Heart left ventricle (tissue), 16 donors: Measurements from ENCODE around the gene DAAM2. TPM values are rescaled to one million over a fixed set of nuclear protein-coding genes. Genes with fewer than 3 reads are reported as not detected.

Experiments
- ATAC-seq, 4 donors: fragments of 200-7000 bp; cut with Tn5 transposase; one replicate each; pipeline ENCODE4 v1.9.1; 2020 to 2022; ENCODE audit warnings: moderate library complexity in 4 of 4, mild to moderate bottlenecking in 3 of 4, moderate number of reproducible peaks in 1 of 4
- DNase-seq, 5 donors: peaks; one replicate each; pipeline ENCODE4 v3.0.0-alpha.2; 2020
- H3K27ac ChIP-seq, 12 donors: fragments of 200-600 bp; sonication (generic) in 4 of 12; one replicate each; pipeline versions ENCODE4 v1.5.0 to v1.8.0; 2016 to 2022; ENCODE audit warnings: mild to moderate bottlenecking in 2 of 12
- H3K27me3 ChIP-seq, 9 donors: fragments of 200-600 bp; sonication (generic) in 2 of 9; one replicate each; pipeline versions ENCODE4 v1.5.1 to v1.8.0; 2016 to 2022; ENCODE audit warnings: mild to moderate bottlenecking in 3 of 9
- H3K36me3 ChIP-seq, 9 donors: fragments of 200-600 bp; sonication (generic) in 2 of 9; one replicate each; pipeline versions ENCODE4 v1.5.0 to v1.8.0; 2018 to 2022; ENCODE audit warnings: mild to moderate bottlenecking in 2 of 9
- H3K4me1 ChIP-seq, 12 donors: fragments of 200-600 bp; sonication (generic) in 4 of 12; one replicate each; pipeline versions ENCODE4 v1.5.0 to v1.8.0; 2016 to 2022; ENCODE audit warnings: mild to moderate bottlenecking in 3 of 12
- H3K4me3 ChIP-seq, 12 donors: fragments of 200-600 bp; sonication (generic) in 4 of 12; one replicate each; pipeline versions ENCODE4 v1.5.0 to v1.8.0; 2017 to 2022; ENCODE audit warnings: mild to moderate bottlenecking in 9 of 12, moderate library complexity in 4 of 12
- H3K9me3 ChIP-seq, 12 donors: fragments of 200-600 bp; sonication (generic) in 4 of 12; one replicate each; pipeline versions ENCODE4 v1.5.0 to v1.8.0; 2016 to 2022; ENCODE audit warnings: mild to moderate bottlenecking in 1 of 12
- CTCF ChIP-seq, 12 donors: fragments of 200-600 bp; sonication (generic) in 4 of 12; IDR thresholded peaks; one replicate each; pipeline versions ENCODE4 v1.5.0 to v1.8.0; 2018 to 2022; ENCODE audit warnings: antibody characterized with exemption in 12 of 12, mild to moderate bottlenecking in 5 of 12
- POLR2A ChIP-seq, 2 donors: fragments of 450-650 bp; IDR thresholded peaks; one replicate each; pipeline ENCODE4 v1.6.1; 2017; ENCODE audit warnings: antibody characterized with exemption in 2 of 2, mild to moderate bottlenecking in 2 of 2, moderate library complexity in 2 of 2
- WGBS, 4 donors: extraction: QIAGEN DNeasy Blood & Tissue Kit in 2 of 4; methylation state at CpG; one replicate each; pipeline versions ENCODE4 v1.1.5 to v1.1.7; 2013 to 2018; 5-methylcytosine and 5-hydroxymethylcytosine counted together
- intact Hi-C, 10 donors: fragments of 100-400 bp; cut with DNase I; formaldehyde crosslinking; loops; one replicate each; pipeline versions ENCODE4 v1.11.1 to v1.14.2; 2022
- polyA plus RNA-seq, 2 donors: library from polyadenylated mRNA; stranded (reverse); fragments of 200-250 nt; gene quantifications; one replicate each; pipeline ENCODE4 v1.2.3, GENCODE V29; 2013
- total RNA-seq, 9 donors: library from RNA; depleted of rRNA in 2 of 9; stranded (reverse); fragments of >200 nt in 2 of 9; fragmentation: NEBNext Ultra II Directional in 3 of 9; extraction: Animal tissue kit (Norgen Biotek cat#: 25700) in 3 of 9; gene quantifications; one replicate each; pipeline versions ENCODE4 v1.1.0 to v1.2.4, GENCODE V29; 2016 to 2023
- donor health status: ischemic (EF 13 %, LVEDD 7.1; RV severe dilation, severe dysfunction).
- donor health status: healthy with polysubstance abuse.
- donor health status: DM: no; HTN: yes; CAD: no.
- donor health status: DM: no; HTN: no; CAD: no.
- donor health status: ischemic (EF 25% LVEDD 6.9; RV normal size, moderate dysfunction).
- donor health status: ischemic (EF 25% LVEDD 5.7; RV mildly dilated, moderate dysfunction).
- donor health status: healthy.
- donor health status: DM: yes; HTN: yes; CAD: no.
- donor health status: ischemic (EF 35%, LVEDD 5.7; RV mildly dilated, moderate dysfunction).
- donor health status: nonischemic (EF 11% LVEDD 7.7; RV severe dilation, severe dysfunction).
- donor health status: DM: yes; HTN: yes; CAD: no.
- donor health status: PGD.
- donor health status: ischemic (EF 29% LVEDD 5.4; RV normal size, mild dysfunction).
- donor health status: nonischemic (EF 23%, LVEDD 6.1; RV moderate dilation, normal function).

DAAM2 gene
- total and polyA plus RNA-seq, 11 donors, result 6.4 to 20.9 (median 13.6) TPM

GRCh38 chr6:39777218-39777617 is 15.0 kb upstream of the DAAM2 start:
- Histone ChIP-seq H3K9me3 (no peaks in the 10 kb centered on the region), H3K36me3 (no peaks in the 10 kb centered on the region), H3K27ac (peak overlapping the region in 2 of 12 donors; percentile 29 to 32), H3K4me1 (peaks cover 0 to 12% (median 6%) of the 10 kb centered on the region in 12 donors), H3K27me3 (no peaks in the 10 kb centered on the region), H3K4me3 (no peak overlapping the region)
- TF ChIP-seq POLR2A (IDR thresholded peaks at IDR 0.05), result no peak
- TF ChIP-seq CTCF (IDR thresholded peaks at IDR 0.05), result no peak
- WGBS, 4 donors, result 55 to 70% (median 64%) methylated on average over 9 to 10 of the region's 10 CpGs
- ATAC-seq, result peak in 1 of 4 donors; percentile 34
- no peak for DNase-seq
- intact Hi-C loops, result no loop called here

DNA sequence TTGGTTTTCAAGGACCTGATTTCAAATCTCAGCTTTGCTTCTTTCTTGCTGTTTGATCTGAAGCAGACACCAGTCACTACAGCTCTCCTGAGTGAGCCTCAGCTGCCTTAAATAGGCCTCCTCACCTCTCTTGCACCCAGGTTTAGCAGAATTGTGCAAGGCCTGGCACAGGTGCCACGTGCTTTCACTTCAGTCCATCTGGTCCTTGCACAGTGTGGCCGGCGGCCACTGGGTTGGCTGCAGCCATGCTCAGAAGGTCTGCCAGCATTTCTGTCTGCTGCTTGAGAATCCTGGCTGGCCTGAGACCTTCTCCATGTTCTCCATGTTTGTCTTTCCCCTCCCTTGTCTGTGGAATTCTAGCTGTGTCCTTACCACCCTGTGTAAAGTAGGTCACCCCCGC is 14.5 kb upstream of the DAAM2 start:
- Histone ChIP-seq H3K9me3 (peaks cover 0 to 3% (median 0%) of the 10 kb centered on the region in 12 donors), H3K36me3 (no peaks in the 10 kb centered on the region), H3K4me1 (peaks cover 0 to 12% (median 6%) of the 10 kb centered on the region in 12 donors), H3K27me3 (no peaks in the 10 kb centered on the region), H3K27ac (peak overlapping the region in 2 of 12 donors; percentile 29 to 32), H3K4me3 (no peak overlapping the region)
- TF ChIP-seq CTCF (IDR thresholded peaks at IDR 0.05), result no peak
- 51 to 85% (median 69%) methylated on average over 1 to 4 of the region's 4 CpGs for WGBS, 4 donors
- intact Hi-C loops, result no loop called here
- DNase-seq (peak in 2 of 5 donors; percentile 41 to 52), ATAC-seq (peak; percentile 37 to 90 (median 76))

DNA sequence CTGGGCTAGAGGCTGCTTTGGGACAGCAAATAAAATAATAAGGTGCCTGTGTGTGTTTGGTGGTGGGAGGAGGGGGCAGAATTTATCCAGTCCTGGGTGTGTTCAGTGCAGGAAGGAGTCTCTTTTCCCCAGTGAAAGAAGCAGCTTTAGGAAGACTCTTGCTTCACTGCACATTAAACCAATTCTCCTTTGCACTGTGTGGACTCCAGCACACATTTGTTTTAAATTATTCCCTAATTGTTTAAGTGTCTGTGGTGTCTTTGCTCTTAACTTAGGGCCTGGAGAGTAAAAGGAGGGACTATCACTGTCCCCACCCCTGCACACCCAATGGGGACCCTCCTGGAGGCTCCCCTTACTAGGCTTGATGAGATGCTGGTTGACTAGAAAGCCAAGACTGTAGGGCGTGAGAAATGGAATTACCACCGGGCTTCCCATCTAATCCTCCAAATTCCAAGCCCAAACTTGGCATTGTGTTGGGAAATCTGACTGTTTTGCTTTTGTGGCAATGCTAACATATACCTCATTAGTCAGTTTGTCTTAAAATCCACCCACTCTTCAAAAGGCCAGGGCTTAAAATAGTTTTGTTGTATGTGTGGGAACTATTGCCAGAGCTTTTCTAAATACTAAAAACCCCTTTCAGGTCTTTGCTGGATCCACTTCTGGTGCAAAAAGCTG is 13.5 kb upstream of the DAAM2 start:
- no peak overlapping the region for H3K4me3 ChIP-seq
- no peaks in the 10 kb centered on the region for H3K27me3 ChIP-seq
- H3K27ac ChIP-seq, result no peak overlapping the region
- DNase-seq, result no peak
- no peaks in the 10 kb centered on the region for H3K36me3 ChIP-seq
- WGBS, 4 donors, result 75 to 89% (median 80%) methylated on average over 2 of the region's 2 CpGs
- no peak for ATAC-seq
- peaks cover 0 to 12% (median 6%) of the 10 kb centered on the region in 12 donors for H3K4me1 ChIP-seq
- TF ChIP-seq CTCF (IDR thresholded peaks at IDR 0.05), result no peak
- TF ChIP-seq POLR2A (IDR thresholded peaks at IDR 0.05), result no peak
- H3K9me3 ChIP-seq, result peaks cover 0 to 11% (median 0%) of the 10 kb centered on the region in 12 donors
- intact Hi-C loops, result no loop called here

DNA sequence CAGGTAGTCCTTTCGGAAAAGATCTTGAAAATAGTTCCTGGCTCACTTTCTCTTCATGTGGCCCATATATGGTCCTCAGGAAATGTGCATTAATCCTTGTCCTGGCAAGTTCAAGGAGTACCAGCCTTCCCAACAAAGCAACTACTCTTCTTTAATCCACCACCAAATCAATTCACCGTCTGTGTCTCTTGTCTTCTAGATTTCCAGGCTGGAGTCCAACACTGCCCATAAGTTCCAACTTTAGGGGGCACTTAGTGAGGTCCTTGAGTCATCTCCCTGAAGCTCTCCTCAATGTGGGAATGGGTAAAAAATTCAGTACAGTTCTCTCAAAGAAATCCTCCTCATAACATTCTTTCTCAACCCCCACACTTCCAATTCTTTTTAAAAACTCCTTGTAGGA is 6.9 kb upstream of the DAAM2 start:
- intact Hi-C loops, result no loop called here
- Histone ChIP-seq H3K36me3 (no peaks in the 10 kb centered on the region), H3K27ac (no peak overlapping the region), H3K4me3 (no peak overlapping the region), H3K27me3 (no peaks in the 10 kb centered on the region), H3K4me1 (no peaks in the 10 kb centered on the region), H3K9me3 (peaks cover 0 to 11% (median 0%) of the 10 kb centered on the region in 12 donors)
- TF ChIP-seq CTCF (IDR thresholded peaks at IDR 0.05), result no peak
- TF ChIP-seq POLR2A (IDR thresholded peaks at IDR 0.05), result no peak
- ATAC-seq, result no peak
- DNase-seq, result no peak
- WGBS, 4 donors, result 69 to 87% (median 72%) methylated on average over 2 of the region's 2 CpGs
